SK-N-SH (cell line): Measurements from ENCODE around the gene HDAC8. TPM values are rescaled to one million over a fixed set of nuclear protein-coding genes. Genes with fewer than 3 reads are reported as not detected.

Source experiments
- CTCF ChIA-PET: fragments of 300-600, 350-600 bp; formaldehyde crosslinking; extraction: SDS; loops from one replicate; lab custom pipeline; 2021; lab: Yijun Ruan, JAX
- POLR2A ChIA-PET: fragments of 350-600 bp; sonication (Branson Sonifier 250); formaldehyde crosslinking; extraction: SDS; loops from one replicate; lab custom pipeline; 2020; ENCODE audit warnings: antibody characterized with exemption, inconsistent platforms; lab: Yijun Ruan, JAX
- DNase-seq: peaks from one replicate; pipeline ENCODE4 v3.0.0; 2012
- H2AFZ ChIP-seq: fragments of 200-600 bp; sonication (generic); 2 replicates; pipeline ENCODE4 v1.8.1; 2016; ENCODE audit warnings: antibody characterized with exemption, mild to moderate bottlenecking, low read depth
- H3F3A ChIP-seq: fragments of 200-600 bp; sonication (generic); replicated peaks from 2 replicates; pipeline ENCODE3; 2016; ENCODE audit warnings: antibody characterized with exemption, mild to moderate bottlenecking; ENCODE audit not compliant: insufficient read depth
- H3K27ac ChIP-seq, 2 experiments: fragments of 200-500 bp in 1 of 2; fragments of 200-600 bp in 1 of 2; sonication (Bioruptor generic) in 1 of 2; sonication (generic), shearing (Covaris generic) in 1 of 2; 2 replicates each; pipeline versions ENCODE4 v1.5.1 to v1.6.1; 2014 to 2016; ENCODE audit warnings: low read depth in 2 of 2, inconsistent platforms in 1 of 2, low read length in 1 of 2, mild to moderate bottlenecking in 1 of 2, mixed read lengths in 1 of 2
- H3K27me3 ChIP-seq: fragments of 200-600 bp; sonication (generic), shearing (Covaris generic); 2 replicates; pipeline ENCODE4 v1.6.1; 2016; ENCODE audit warnings: mixed run types; ENCODE audit not compliant: insufficient read depth
- H3K36me3 ChIP-seq, 2 experiments: fragments of 200-500 bp in 1 of 2; fragments of 200-600 bp in 1 of 2; sonication (Bioruptor generic) in 1 of 2; sonication (generic) in 1 of 2; replicated peaks in 1 of 2; 2 replicates each; pipeline versions ENCODE3 to v1.5.1; 2014 to 2016; ENCODE audit warnings: low read length in 1 of 2, mild to moderate bottlenecking in 1 of 2; ENCODE audit not compliant: insufficient read depth in 2 of 2, control insufficient read depth in 1 of 2
- H3K4me1 ChIP-seq, 2 experiments: fragments of 200-500 bp in 1 of 2; fragments of 200-600 bp in 1 of 2; sonication (Bioruptor generic) in 1 of 2; sonication (generic), shearing (Covaris generic) in 1 of 2; 2 replicates each; pipeline versions ENCODE4 v1.5.1 to v1.6.1; 2014 to 2016; ENCODE audit warnings: low read depth in 1 of 2, low read length in 1 of 2, mixed run types in 1 of 2; ENCODE audit not compliant: insufficient read depth in 2 of 2, control insufficient read depth in 1 of 2
- H3K4me2 ChIP-seq: fragments of 200-600 bp; sonication (generic), shearing (Covaris generic); 2 replicates; pipeline ENCODE4 v1.6.1; 2017; ENCODE audit warnings: mixed run types
- H3K4me3 ChIP-seq, 2 experiments: fragments of 200-500 bp in 1 of 2; fragments of 200-600 bp in 1 of 2; sonication (Bioruptor generic) in 1 of 2; sonication (generic), shearing (Covaris generic) in 1 of 2; 2 replicates each; pipeline versions ENCODE4 v1.5.1 to v1.8.1; 2014 to 2016; ENCODE audit warnings: low read depth in 2 of 2, inconsistent platforms in 1 of 2, low read length in 1 of 2, mild to moderate bottlenecking in 1 of 2, mixed read lengths in 1 of 2, moderate library complexity in 1 of 2
- H3K79me2 ChIP-seq: fragments of 200-600 bp; sonication (generic); 2 replicates; pipeline ENCODE4 v1.8.1; 2017; ENCODE audit warnings: mild to moderate bottlenecking; ENCODE audit not compliant: insufficient read depth
- H3K9ac ChIP-seq: fragments of 200-600 bp; sonication (generic); 2 replicates; pipeline ENCODE4 v1.6.1; 2017; ENCODE audit warnings: mixed run types
- H3K9me2 ChIP-seq: fragments of 200-600 bp; sonication (generic); 2 replicates; pipeline ENCODE4 v1.6.1; 2017; ENCODE audit warnings: mixed run types
- H3K9me3 ChIP-seq: fragments of 200-600 bp; sonication (generic); 2 replicates; pipeline ENCODE4 v1.6.1; 2017; ENCODE audit warnings: mixed run types, mild to moderate bottlenecking, moderate library complexity
- H4K20me1 ChIP-seq: fragments of 200-600 bp; sonication (generic); 2 replicates; pipeline ENCODE4 v1.6.1; 2017; ENCODE audit warnings: mild to moderate bottlenecking, mixed run types; ENCODE audit not compliant: insufficient read depth
- CHD2 ChIP-seq: fragments of 150-350 bp; IDR thresholded peaks from 2 replicates; pipeline ENCODE4 v1.6.1; 2018; ENCODE audit warnings: low read length; ENCODE audit not compliant: partially characterized antibody
- ELF1 ChIP-seq: IDR thresholded peaks from 2 replicates; pipeline ENCODE4 v1.4.0; 2012
- EZH2phosphoT487 ChIP-seq: fragments of 200-600 bp; sonication (generic); IDR thresholded peaks from 2 replicates; pipeline ENCODE4 v1.6.1; 2017; ENCODE audit warnings: low read depth, mixed run types, mild to moderate bottlenecking, antibody characterized with exemption, moderate library complexity, borderline replicate concordance
- FOXJ3 ChIP-seq: sonication (generic); formaldehyde crosslinking; IDR thresholded peaks from 2 replicates; pipeline ENCODE4 v1.5.1; 2020; ENCODE audit warnings: mild to moderate bottlenecking, missing genetic modification reagents
- FOXM1 ChIP-seq: IDR thresholded peaks from 2 replicates; pipeline ENCODE4 v1.4.0; 2012; ENCODE audit warnings: low read depth, mild to moderate bottlenecking
- GABPA ChIP-seq: IDR thresholded peaks from 2 replicates; pipeline ENCODE4 v1.4.0; 2012; ENCODE audit warnings: low read depth, mild to moderate bottlenecking
- GATA2 ChIP-seq: sonication (generic); formaldehyde crosslinking; IDR thresholded peaks from 2 replicates; pipeline ENCODE4 v1.5.0; 2020; ENCODE audit warnings: mild to moderate bottlenecking, missing genetic modification reagents
- JUND ChIP-seq: IDR thresholded peaks from 2 replicates; pipeline ENCODE4 v1.4.0; 2012
- MEF2A ChIP-seq: IDR thresholded peaks from 2 replicates; pipeline ENCODE4 v1.4.0; 2012; ENCODE audit warnings: low read depth, borderline replicate concordance
- MXI1 ChIP-seq: IDR thresholded peaks from 2 replicates; pipeline ENCODE4 v1.6.1; 2012; ENCODE audit warnings: mild to moderate bottlenecking, low read depth, low read length, improper control_type of control experiment
- RAD21 ChIP-seq: IDR thresholded peaks from 2 replicates; pipeline ENCODE4 v1.6.1; 2012; ENCODE audit warnings: mild to moderate bottlenecking, low read length
- TAF1 ChIP-seq: IDR thresholded peaks from 2 replicates; pipeline ENCODE4 v1.6.1; 2012; ENCODE audit warnings: low read depth, mild to moderate bottlenecking, low read length, moderate library complexity, borderline replicate concordance
- TCF12 ChIP-seq: IDR thresholded peaks from 2 replicates; pipeline ENCODE4 v1.4.0; 2012
- TEAD4 ChIP-seq: IDR thresholded peaks from 2 replicates; pipeline ENCODE4 v1.4.0; 2012; ENCODE audit warnings: mild to moderate bottlenecking, borderline replicate concordance; ENCODE audit not compliant: insufficient read depth
- WGBS: methylation state at CpG from one replicate; pipeline ENCODE4 v1.1.6; 2017; ENCODE audit warnings: low lambda C conversion rate; 5-methylcytosine and 5-hydroxymethylcytosine counted together
- polyA plus RNA-seq, 3 experiments: library from polyadenylated mRNA; depleted of rRNA; stranded (reverse); fragments of >200 nt; gene quantifications; 2 replicates each; pipeline ENCODE4 v1.2.3, GENCODE V29; 2012
- TF ChIP-seq, protein P1 (sequence below): IDR thresholded peaks from 2 replicates; pipeline ENCODE4; 2012
- TF ChIP-seq, protein P2 (sequence below): IDR thresholded peaks from 2 replicates; pipeline ENCODE4 v1.4.0; 2012; ENCODE audit warnings: low read depth
- TF ChIP-seq, protein P3 (sequence below): fragments of 150-350 bp; IDR thresholded peaks from 2 replicates; pipeline ENCODE4 v1.6.1; 2017; ENCODE audit warnings: antibody characterized with exemption, low read length, low read depth, borderline replicate concordance
- TF ChIP-seq, protein P4 (sequence below): IDR thresholded peaks from 2 replicates; pipeline ENCODE4 v1.4.0; 2012; ENCODE audit warnings: low read depth, borderline replicate concordance
- TF ChIP-seq, protein P5 (sequence below): IDR thresholded peaks from 2 replicates; pipeline ENCODE4 v1.6.1; 2012; ENCODE audit warnings: mild to moderate bottlenecking, low read depth, low read length, moderate library complexity

The HDAC8 gene
- polyA plus RNA-seq, 1 of the 3 experiments (the other 2 are of a cell fraction): 30.6 TPM

DNA sequence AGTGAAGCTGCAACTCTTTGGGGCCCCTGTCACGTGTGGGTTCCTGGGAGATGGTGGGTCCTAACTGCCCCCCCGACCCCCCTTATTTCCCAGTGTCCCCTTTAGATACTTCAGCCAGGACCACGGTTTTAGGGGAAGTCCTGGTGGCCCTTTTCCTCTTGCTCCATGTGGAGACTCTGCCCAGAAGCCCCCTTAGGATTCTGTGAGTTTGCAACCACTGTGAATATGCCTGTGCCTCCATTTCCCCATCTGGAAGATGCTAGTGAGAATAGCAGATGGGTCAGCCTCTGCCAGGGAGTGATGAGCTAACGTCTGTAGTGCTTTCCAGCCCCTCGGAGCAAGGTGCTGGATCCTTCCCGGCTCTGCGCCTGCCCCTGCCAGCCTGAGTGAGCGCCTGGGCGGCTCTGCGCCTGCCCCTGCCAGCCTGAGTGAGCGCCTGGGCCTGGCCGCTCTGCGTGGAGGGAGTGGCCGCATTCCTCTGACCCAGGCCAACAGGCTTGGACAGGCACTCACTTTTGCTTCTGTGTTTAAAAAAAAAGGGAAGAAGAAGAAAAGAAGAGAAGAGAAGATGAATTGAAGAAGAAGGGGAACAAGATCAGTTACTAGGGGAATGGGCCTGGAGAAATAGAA, 260.2 kb downstream of the HDAC8 start:
- Histone ChIP-seq H2AFZ (no peak overlapping the region), H3K79me2 (no peaks in the 10 kb centered on the region), H4K20me1 (no peaks in the 10 kb centered on the region), H3K27ac (no peak overlapping the region), H3K36me3 (no peaks in the 10 kb centered on the region), H3K9ac (no peak overlapping the region), H3K9me2 (no peaks in the 10 kb centered on the region), H3K9me3 (no peaks in the 10 kb centered on the region), H3K4me3 (no peak overlapping the region), H3K27me3 (peaks cover 17% of the 10 kb centered on the region), H3F3A (no peaks in the 10 kb centered on the region), H3K4me1 (peaks cover 0 to 15% of the 10 kb centered on the region in 2 experiments; a peak in 1 of 4 replicates), H3K4me2 (no peak overlapping the region)
- no peak for TF ChIP-seq TCF12
- TF ChIP-seq EZH2phosphoT487: no peak
- TF ChIP-seq TEAD4: no peak
- no peak for TF ChIP-seq FOXJ3 (CRISPR knock-in tag)
- TF ChIP-seq MXI1: no peak
- TF ChIP-seq, protein P1, sequence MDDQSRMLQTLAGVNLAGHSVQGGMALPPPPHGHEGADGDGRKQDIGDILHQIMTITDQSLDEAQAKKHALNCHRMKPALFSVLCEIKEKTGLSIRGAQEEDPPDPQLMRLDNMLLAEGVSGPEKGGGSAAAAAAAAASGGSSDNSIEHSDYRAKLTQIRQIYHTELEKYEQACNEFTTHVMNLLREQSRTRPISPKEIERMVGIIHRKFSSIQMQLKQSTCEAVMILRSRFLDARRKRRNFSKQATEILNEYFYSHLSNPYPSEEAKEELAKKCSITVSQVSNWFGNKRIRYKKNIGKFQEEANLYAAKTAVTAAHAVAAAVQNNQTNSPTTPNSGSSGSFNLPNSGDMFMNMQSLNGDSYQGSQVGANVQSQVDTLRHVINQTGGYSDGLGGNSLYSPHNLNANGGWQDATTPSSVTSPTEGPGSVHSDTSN: no peak
- TF ChIP-seq ELF1: no peak
- TF ChIP-seq GABPA: no peak
- TF ChIP-seq, protein P2, sequence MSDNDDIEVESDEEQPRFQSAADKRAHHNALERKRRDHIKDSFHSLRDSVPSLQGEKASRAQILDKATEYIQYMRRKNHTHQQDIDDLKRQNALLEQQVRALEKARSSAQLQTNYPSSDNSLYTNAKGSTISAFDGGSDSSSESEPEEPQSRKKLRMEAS: no peak
- no peak for TF ChIP-seq MEF2A
- TF ChIP-seq, protein P3, sequence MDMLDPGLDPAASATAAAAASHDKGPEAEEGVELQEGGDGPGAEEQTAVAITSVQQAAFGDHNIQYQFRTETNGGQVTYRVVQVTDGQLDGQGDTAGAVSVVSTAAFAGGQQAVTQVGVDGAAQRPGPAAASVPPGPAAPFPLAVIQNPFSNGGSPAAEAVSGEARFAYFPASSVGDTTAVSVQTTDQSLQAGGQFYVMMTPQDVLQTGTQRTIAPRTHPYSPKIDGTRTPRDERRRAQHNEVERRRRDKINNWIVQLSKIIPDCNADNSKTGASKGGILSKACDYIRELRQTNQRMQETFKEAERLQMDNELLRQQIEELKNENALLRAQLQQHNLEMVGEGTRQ: no peak
- TF ChIP-seq, protein P4, sequence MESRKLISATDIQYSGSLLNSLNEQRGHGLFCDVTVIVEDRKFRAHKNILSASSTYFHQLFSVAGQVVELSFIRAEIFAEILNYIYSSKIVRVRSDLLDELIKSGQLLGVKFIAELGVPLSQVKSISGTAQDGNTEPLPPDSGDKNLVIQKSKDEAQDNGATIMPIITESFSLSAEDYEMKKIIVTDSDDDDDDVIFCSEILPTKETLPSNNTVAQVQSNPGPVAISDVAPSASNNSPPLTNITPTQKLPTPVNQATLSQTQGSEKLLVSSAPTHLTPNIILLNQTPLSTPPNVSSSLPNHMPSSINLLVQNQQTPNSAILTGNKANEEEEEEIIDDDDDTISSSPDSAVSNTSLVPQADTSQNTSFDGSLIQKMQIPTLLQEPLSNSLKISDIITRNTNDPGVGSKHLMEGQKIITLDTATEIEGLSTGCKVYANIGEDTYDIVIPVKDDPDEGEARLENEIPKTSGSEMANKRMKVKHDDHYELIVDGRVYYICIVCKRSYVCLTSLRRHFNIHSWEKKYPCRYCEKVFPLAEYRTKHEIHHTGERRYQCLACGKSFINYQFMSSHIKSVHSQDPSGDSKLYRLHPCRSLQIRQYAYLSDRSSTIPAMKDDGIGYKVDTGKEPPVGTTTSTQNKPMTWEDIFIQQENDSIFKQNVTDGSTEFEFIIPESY: no peak
- TF ChIP-seq TAF1: no peak
- TF ChIP-seq RAD21: no peak
- TF ChIP-seq, protein P5, sequence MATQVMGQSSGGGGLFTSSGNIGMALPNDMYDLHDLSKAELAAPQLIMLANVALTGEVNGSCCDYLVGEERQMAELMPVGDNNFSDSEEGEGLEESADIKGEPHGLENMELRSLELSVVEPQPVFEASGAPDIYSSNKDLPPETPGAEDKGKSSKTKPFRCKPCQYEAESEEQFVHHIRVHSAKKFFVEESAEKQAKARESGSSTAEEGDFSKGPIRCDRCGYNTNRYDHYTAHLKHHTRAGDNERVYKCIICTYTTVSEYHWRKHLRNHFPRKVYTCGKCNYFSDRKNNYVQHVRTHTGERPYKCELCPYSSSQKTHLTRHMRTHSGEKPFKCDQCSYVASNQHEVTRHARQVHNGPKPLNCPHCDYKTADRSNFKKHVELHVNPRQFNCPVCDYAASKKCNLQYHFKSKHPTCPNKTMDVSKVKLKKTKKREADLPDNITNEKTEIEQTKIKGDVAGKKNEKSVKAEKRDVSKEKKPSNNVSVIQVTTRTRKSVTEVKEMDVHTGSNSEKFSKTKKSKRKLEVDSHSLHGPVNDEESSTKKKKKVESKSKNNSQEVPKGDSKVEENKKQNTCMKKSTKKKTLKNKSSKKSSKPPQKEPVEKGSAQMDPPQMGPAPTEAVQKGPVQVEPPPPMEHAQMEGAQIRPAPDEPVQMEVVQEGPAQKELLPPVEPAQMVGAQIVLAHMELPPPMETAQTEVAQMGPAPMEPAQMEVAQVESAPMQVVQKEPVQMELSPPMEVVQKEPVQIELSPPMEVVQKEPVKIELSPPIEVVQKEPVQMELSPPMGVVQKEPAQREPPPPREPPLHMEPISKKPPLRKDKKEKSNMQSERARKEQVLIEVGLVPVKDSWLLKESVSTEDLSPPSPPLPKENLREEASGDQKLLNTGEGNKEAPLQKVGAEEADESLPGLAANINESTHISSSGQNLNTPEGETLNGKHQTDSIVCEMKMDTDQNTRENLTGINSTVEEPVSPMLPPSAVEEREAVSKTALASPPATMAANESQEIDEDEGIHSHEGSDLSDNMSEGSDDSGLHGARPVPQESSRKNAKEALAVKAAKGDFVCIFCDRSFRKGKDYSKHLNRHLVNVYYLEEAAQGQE: no peak
- no peak for TF ChIP-seq CHD2
- TF ChIP-seq GATA2 (CRISPR knock-in tag): no peak
- no peak for TF ChIP-seq JUND
- no peak for TF ChIP-seq FOXM1
- WGBS: 77% methylated on average over 13 of the region's 14 CpGs
- CTCF ChIA-PET: no interaction called here
- POLR2A ChIA-PET: no interaction called here
- no peak for DNase-seq
